ENCODE data around the gene OR6V1. TPM values are rescaled to one million over a fixed set of nuclear protein-coding genes. Genes with fewer than 3 reads are reported as not detected.

Gene OR6V1
- total RNA-seq, 4 donors from 2014 or later, result not detected

GRCh38 chr7:143008007-143008901 is 43.9 kb upstream of the OR6V1 start:
- WGBS, result 42% methylated on average over 23 of the region's 24 CpGs
- H3K36me3 ChIP-seq, result no peaks in the 10 kb centered on the region
- intact Hi-C loops (cut with DNase I), result no loop called here
- DNase-seq (ENCODE audit: extremely low spot score), result peak; percentile 94
- TF ChIP-seq POLR2AphosphoS5 (IDR thresholded peaks at IDR 0.05), result peak in 1 of 2 donors; percentile 13
- peak; percentile 92 to 99 (median 93) for TF ChIP-seq CTCF (IDR thresholded peaks at IDR 0.05)
- no peak for TF ChIP-seq EP300 (IDR thresholded peaks at IDR 0.05)
- TF ChIP-seq POLR2A (IDR thresholded peaks at IDR 0.05; ENCODE audit: low read depth), result no peak
- no peaks in the 10 kb centered on the region for H3K9me3 ChIP-seq
- no peak overlapping the region for H3K4me3 ChIP-seq
- H3K27me3 ChIP-seq, result peaks cover 0 to 14% (median 0%) of the 10 kb centered on the region in 4 donors
- no peak overlapping the region for H3K27ac ChIP-seq (replicated peaks in 1 of 4)
- H3K4me1 ChIP-seq, result peaks cover 0 to 9% (median 5%) of the 10 kb centered on the region in 4 donors

DNA sequence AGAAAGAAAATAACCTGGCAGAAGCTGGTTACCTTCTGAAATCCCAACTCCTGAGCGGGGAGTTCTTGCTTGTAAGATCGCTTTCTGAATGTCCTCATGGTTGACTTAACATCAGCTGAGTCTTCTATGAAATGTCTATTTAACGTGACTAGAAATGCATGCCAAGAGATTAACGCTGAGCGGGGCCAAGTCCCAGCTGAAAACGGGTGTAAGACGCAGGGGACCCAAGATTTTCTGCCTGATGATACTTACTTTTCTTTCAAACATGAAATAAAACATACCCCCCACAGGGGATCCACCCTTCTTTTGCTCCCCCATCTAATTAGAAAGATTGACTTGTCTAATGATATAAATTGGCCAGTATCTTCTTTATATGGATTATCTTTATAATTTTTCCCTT is 40.1 kb upstream of the OR6V1 start:
- 87% methylated on average over 7 of the region's 7 CpGs for WGBS
- Histone ChIP-seq H3K9me3 (no peaks in the 10 kb centered on the region), H3K4me3 (no peak overlapping the region), H3K27ac (replicated peaks in 1 of 4) (no peak overlapping the region), H3K27me3 (no peaks in the 10 kb centered on the region), H3K36me3 (no peaks in the 10 kb centered on the region), H3K4me1 (peaks cover 0 to 21% (median 21%) of the 10 kb centered on the region in 4 donors)
- TF ChIP-seq EP300 (IDR thresholded peaks at IDR 0.05), result no peak
- TF ChIP-seq CTCF (IDR thresholded peaks at IDR 0.05), result no peak
- no peak for TF ChIP-seq POLR2AphosphoS5 (IDR thresholded peaks at IDR 0.05)
- no peak for TF ChIP-seq POLR2A (IDR thresholded peaks at IDR 0.05; ENCODE audit: low read depth)
- intact Hi-C loops (cut with DNase I), result no loop called here
- DNase-seq (ENCODE audit: extremely low spot score), result no peak

DNA sequence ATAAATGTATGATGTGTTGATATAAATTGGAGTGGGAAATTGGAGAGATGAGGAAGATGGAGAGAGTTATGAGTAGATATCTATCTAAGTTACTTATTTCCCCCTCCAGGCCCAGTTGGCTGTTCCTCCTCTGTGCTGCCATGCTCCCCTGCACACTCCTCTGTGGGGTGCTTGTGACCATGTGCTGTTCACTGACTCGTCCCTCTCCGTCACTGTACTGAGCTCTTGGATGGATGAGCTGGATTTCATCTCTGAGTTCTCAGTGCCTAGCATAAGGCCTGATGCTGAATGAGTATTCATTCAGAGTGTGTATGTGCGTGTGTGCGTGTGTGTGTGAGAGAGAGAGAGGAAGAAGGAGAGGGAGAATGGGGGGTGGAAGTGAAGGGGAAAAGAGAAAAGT is 39.7 kb upstream of the OR6V1 start:
- Histone ChIP-seq H3K4me1 (peaks cover 0 to 21% (median 21%) of the 10 kb centered on the region in 4 donors), H3K27me3 (no peaks in the 10 kb centered on the region), H3K36me3 (no peaks in the 10 kb centered on the region), H3K27ac (replicated peaks in 1 of 4) (no peak overlapping the region), H3K9me3 (no peaks in the 10 kb centered on the region), H3K4me3 (no peak overlapping the region)
- 89% methylated on average over 4 of the region's 4 CpGs for WGBS
- TF ChIP-seq CTCF (IDR thresholded peaks at IDR 0.05) (no peak), POLR2AphosphoS5 (IDR thresholded peaks at IDR 0.05) (no peak), EP300 (IDR thresholded peaks at IDR 0.05) (no peak), POLR2A (IDR thresholded peaks at IDR 0.05; ENCODE audit: low read depth) (no peak)
- intact Hi-C loops (cut with DNase I), result no loop called here
- DNase-seq (ENCODE audit: extremely low spot score), result no peak

DNA sequence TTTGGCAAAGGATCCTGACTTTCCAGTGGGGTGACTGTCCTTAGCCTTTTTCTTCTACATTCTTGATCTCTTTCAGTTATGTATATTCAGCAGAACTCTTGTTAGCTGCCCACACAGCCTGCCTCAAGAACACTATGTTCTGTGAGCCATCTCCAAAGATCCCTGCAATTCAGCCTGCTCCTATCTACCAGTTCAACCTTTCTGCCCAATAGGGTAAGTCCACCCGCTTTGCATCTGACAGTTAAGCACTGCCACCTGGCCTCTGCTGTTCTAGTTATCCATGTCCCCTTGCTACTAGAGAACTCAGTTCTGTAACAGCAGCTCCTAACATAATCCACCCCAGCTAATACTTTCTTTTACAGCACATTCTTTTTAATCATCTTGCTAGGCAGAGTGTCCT is 38.7 kb upstream of the OR6V1 start:
- Histone ChIP-seq H3K4me3 (no peak overlapping the region), H3K36me3 (no peaks in the 10 kb centered on the region), H3K9me3 (no peaks in the 10 kb centered on the region), H3K27me3 (no peaks in the 10 kb centered on the region), H3K27ac (replicated peaks in 1 of 4) (peak overlapping the region; percentile 40 to 63 (median 46)), H3K4me1 (peaks cover 0 to 21% (median 18%) of the 10 kb centered on the region in 4 donors)
- DNase-seq (ENCODE audit: extremely low spot score), result no peak
- TF ChIP-seq EP300 (IDR thresholded peaks at IDR 0.05), result no peak
- TF ChIP-seq CTCF (IDR thresholded peaks at IDR 0.05), result no peak
- intact Hi-C loops (cut with DNase I), result no loop called here
- WGBS, result 63% methylated on average over 1 of the region's 1 CpG

All from esophagus muscularis mucosa (tissue), 4 donors.